HG02885 (cell line): ENCODE measurements around the gene WDR64.
A peak's percentile ranks its signal among the peaks of the same experiment; 100 is the strongest.
"Not testable (repeated sequence)": the region's sequence is repeated elsewhere in the genome, so short reads cannot be mapped to it uniquely, and the experiment has no call there.

Experiments
- ATAC-seq: cut with Tn5 transposase; IDR thresholded peaks from one replicate; pipeline ENCODE4 v1.9.1; 2021; ENCODE audit warnings: mild to moderate bottlenecking; ENCODE audit not compliant: unreplicated experiment, poor library complexity

WDR64 gene

DNA sequence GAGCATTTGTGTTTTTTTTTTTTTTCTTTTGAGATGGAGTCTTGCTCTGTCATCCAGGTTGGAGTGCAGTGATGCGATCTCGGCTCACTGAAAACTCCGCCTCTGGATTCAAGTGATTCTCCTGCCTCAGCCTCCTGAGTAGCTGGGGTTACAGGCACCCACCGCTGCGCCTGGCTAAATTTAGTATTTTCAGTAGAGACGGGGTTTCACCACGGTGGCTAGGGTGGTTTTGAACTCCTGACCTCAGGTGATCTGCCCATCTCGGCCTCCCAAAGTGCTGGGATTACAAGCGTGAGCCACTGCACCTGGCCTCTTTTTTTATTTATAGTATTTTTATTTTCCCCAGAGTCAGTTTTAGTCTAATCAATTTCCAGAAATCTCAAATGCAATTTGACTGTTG is 174.5 kb downstream of the WDR64 start:
- ATAC-seq: not testable (repeated sequence)

DNA sequence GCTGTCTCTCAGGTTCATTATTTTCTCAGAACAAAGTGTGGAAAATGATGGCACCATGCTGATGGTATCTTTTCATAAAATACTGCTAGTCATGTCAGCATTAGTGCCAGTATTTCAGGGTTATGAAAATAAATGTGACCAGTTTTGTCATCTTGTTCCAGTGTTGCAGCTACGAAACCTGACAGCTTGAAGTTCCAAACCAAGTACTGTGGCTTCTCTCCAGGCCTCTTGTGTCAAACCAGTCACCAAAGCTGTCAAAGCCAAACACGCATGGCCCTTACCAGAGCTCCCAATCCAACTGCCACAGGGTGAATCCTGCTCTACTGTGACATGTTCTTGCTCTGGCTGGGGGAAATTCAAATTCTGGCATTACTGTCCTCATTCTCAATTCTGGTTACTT is 175.2 kb downstream of the WDR64 start:
- ATAC-seq: no peak

DNA sequence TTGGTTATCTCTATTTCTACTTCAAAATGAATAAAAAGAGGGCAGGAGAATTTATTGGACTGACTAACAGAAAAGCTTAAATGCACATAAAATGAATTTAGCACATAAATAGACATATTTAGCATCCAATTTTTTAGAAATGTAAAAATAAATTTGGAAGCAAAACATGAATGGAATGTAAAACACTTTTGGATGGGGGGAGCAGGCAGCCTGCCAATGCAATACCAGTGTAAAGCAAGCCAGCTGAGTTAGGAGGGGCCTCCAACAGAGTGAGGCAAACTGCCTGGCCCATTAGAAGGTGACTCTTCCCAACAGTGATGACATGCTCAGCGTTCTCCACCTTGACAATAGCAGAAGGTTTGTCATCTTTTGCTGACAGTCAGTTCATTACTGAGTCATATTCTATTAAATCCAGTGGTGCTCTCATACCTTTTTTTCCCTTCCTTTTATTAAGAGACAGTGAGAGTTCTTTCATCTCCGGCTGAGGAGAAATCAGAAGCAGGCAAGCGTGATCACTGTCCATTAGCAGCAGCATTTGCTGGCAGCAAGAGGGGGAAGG is 176.5 kb downstream of the WDR64 start:
- ATAC-seq: no peak

DNA sequence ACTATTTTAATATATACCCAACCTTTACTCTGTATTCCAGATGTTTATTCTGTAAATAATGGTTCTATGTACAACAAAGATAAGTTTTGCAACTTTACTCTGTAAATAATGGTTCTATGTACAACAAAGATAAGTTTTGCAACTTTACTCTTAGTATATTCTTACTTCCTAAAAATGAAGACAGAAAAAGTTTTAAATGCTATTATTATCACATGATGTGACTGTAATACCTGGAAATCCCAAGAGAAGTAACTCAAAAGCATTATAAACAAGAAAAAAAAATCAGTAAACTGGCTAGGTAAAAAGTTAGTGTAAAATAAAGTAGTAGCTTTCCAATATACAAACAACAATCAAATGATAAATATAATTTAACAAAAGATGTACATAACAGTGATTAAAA is 177.4 kb downstream of the WDR64 start:
- ATAC-seq: no peak

DNA sequence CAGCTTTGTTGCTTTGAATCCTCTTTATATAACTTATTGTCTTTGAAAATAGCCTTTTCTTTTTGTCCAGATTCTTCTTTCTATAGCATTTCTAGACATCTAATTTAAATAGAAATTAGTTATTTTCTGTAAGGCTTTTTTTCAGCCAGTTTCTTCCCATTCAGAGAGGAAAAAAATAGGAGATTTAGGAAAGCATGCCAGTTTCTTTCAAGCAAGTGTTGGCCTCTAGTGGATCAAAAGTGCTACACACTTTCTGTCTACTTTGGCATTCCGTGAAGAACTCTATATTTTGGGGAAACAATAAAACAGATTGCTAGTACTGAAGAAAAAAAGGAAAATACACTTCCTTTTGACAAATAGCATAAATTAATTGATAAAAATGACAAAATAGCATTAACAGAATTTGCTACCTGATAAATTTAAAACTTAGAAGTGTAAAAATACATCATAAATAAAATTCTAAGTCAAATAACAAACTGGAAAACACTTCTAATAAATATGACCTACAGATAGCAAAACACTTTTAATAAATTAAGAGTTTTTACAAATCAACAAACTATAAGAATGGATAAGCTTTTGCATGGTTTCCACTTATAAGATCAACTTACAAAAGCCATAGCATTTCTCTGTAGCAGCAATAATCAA is 182.8 kb downstream of the WDR64 start:
- no peak for ATAC-seq

DNA sequence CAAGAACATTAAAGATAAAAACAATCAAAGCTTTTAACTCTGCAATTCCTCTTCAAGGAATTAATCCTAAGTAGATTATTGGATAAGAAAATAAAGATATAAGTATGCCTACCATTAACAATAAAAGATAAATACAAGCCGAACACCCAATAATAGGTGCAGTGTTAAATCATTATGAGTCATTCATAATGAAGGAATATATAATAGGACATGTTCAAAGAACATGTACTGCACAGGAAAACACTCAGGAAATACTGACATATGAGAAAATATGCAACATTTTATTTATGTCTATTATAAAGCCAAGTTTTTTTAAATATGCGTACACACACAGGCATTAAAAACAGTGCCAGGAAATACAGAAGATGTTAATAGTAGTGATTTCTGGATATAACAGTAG is 184.9 kb downstream of the WDR64 start:
- ATAC-seq: no peak

DNA sequence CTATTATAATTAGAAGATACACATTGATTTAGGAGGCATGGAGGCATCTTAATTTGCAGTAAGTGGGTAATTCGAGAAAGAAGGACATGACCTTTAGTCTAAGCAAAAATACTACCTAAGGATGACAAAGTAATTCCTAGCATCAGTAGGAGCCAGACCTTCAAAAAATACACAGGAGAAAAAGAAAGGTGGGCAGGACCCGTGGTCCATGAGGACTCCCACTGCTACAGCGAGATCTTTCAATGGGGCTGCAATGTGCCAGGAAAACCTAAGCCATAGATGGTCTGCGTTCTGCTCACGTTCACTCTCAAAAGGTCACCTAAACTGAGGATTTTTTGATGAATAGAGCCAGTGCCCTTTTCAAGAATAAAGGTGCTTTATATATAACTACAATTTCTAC is 185.3 kb downstream of the WDR64 start:
- ATAC-seq: no peak

DNA sequence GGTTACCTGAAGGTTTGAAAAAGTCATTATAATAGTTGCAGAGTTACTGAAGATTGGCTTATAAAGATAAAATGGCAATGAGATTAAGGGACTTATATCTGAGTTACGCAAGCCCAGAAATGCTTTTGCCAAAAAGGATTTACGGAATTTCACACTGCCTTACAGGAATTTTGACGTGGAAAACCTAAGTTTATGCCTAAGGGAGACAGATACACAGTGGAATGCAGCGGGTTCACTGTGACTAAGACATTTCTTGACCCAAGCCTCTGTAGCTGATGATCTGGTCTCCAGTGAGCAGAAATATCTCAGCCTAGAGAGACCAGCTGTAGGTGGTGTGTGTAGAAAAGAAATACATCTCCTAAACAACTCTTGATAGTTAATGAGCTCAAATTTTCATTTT is 185.8 kb downstream of the WDR64 start:
- ATAC-seq: no peak

DNA sequence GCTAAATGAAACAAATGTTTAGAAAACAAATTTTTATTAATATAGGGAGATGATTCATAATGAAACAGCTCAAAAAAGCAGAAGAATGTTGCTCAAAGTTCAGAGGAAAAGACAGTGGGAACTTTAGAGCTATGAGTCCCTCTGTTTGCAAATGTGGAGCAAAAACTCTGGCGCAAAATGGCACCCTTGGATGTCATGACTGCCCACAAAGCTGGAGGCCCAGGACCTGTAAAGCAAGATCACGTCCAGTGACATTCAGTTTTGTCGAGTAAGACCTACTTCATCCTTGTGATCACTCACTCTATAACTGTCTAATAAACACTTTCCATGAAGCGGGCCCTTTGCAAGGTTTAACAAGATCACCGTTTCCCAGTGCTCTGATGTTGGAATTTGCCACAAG is 186.8 kb downstream of the WDR64 start:
- ATAC-seq: no peak

DNA sequence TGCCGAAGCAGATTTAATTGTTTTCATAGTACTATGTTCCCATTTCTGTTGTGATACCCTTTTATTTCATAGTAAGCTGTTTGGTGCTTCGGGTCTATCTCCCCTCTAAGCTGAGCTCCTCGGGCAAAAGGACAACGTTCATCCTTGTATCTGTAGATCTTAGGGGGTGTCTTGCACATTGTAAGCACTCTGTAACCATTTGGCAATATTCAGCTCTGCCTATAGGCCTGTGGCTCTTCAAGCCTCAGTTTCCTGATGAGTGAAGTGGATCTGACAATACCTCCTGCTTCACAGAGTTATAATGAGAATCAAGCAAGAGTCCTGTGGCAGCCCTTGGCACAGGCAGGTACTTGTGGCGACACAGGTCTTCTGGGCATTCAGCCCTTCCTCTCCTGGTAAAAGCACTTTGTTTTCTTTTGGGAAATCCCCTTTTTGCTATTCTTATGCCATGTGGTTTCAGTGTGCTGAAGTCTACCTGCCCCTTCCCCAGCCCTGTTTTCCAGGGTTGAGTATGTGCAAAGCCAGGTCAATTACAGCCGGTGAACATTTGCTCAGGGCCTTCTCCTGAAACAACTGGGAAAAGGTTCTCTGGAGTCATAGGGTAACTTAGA is 187.4 kb downstream of the WDR64 start:
- ATAC-seq: no peak

DNA sequence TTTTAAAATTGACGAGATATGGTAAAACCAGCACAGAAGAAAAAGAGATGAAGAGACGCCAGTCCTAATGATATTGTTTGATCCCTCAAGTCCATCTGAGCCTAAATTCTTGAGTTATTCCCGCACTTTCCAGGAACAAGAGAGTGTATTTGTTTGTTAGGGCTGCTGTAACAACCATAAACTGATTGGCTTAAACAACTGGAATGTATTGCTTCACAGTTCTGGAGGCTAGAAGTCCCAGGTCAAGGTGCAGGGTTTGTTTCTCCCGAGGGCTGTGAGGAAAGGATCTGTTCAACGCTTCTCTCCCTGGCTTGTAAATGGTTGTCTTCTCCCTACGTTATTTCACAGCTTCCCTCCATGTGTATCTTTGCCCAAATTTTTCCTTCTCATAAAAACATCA is 188.1 kb downstream of the WDR64 start:
- no peak for ATAC-seq

DNA sequence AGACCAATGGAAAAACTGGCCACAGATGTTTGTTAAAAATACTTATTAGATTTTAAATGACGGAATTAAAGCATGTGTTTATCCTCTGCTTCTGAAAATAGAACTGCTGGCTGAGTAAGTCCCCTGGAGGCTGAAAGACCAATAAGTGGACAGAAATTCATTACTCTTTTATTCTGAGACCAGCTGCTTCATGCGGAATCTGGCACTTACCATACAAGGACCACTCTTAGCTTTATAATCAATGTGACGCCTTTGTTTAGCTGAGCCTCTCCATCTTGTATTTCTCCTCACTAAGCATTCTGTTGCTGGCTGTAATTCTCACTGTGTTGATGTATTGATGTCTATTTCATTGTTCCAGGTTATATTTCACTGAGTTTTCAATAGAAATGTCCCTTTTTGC is 189.6 kb downstream of the WDR64 start:
- ATAC-seq: no peak

DNA sequence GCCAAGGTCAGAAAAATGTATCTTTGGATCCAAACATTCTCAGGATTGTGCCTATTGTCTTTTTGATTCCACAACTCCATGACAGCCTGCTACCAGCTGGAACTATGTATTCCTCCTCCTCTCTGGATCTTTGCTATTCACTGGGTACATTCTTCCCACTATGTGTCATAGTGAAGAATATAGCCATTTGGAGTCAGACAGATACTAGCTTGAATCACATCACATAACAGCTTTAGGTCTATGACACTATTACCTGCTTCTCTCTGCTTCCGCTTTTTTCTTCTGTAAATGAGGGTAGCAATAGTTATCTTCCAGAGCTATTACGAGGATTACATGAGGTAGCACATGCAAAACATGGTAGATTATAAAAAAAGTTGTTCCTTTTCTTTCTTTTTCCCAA is 190.5 kb downstream of the WDR64 start:
- ATAC-seq: no peak

DNA sequence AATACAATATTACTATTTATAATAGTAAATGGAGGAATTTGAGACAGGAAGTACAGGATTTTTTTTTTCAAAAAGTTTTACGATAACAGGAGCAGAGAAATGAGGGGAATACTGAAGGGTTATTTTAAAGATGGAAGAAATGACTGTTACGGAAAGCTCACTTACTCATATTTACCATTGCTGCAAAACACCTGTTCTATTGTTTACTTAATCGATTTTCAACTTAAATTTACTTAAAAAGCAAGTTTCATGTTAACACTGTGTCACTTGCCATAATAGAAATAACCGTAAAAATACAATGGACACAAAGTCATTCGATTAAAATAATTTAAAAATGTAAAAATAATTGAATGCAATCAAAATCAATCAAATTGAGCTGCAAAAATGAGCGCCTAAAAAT is 192.5 kb downstream of the WDR64 start:
- no peak for ATAC-seq

DNA sequence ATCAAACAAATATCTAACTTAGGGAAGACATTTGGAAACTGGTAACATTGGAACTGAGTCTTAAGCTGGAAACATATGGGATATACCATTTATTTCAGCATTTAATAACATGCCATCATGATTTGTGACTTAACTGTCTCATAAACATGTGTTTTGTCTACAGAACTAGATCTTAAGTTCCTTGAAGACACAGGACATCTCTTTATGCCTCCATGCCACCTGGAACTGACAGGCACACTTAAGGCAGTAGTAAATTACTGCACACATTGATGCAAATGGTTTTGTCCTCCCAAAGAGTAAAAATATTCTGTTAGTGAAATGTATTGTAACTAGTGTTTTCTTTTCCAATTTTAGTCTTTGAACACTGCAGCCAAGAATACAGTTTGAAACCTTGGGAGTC is 194.3 kb downstream of the WDR64 start:
- ATAC-seq: no peak

DNA sequence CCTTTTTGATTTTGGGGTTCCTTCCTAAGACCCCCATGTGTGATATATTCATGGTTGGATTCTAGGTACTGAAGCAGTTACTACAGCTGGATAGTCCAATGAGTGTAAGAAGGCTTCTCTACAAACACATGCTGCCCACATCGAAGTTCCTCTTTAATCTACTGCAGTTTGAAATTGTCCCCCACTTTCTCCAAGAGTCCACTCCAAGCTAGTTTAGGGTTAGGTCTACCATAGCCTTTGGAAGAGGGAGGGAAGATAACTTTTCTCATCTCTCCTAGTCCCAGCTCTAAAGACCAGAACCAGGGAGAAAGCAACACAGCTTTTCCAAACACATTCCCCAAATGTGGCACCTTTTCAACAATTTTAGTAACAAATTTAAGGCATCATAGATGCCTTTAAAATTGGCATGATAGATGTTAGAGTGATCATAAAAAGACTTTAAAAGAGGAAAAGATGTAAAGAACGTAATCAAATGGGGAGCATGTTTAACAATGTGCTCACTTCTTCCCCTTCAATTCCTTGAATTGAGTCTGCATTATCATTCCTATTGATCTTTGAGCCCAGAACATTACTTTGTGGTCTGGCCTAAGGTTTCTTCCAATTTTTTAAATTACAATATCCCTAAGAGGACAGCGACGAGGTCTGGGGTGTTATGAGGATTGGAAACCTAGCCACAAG is 194.9 kb downstream of the WDR64 start:
- ATAC-seq: no peak

DNA sequence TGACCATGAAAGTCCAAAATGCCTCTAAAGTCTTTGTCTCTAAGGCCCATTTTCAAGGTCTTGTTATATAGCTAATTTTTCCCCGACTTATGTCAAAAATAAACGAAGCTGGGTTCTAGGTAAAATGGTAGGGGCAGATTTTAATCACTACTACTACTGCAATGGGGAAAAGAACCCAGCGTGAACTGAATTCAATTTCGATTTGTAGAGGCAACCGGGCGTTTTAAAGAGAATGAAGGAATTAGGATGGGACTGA is 195.4 kb downstream of the WDR64 start:
- ATAC-seq: no peak

DNA sequence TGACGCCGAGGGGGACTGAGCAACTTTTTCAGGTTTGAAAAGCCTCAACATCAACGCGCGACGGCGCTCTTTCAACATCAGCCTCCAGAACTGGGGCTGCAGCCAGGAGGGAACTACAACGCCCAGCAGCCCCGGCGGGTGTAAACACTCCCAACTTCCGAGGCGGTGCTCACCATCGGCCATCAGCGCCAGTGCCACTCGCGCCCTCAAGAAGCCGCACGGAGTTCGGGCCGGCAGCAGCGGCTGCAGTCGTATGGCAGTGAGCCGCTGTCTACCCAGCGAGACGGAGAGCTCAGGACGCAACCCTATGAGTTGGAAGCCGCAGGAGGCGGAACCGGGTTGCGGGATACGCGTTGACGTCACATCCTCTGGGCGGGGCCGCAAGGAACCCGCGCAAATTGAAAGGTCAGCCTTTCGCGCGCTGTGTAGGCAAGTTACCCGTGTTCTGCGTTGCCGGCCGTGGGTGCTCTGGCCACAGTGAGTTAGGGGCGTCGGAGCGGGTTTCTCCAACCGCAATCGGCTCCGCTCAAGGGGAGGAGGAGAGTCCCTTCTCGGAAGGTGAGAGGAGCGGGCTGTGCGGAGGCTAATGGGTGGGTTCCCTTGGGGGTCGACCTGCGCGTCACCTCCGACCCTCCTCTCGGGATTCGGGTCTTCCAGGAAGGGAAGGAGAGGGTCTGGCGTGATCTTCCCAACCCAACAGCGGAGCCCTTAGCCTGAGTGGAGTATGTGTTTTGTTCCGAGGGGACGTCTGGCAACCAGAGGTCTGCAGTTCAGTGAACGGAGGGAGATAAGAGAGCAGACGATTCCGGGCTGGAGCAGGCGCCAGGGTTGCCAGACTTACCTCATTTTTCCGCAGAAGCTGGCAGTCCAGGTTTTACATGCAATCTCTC is 196.0 kb downstream of the WDR64 start, which contains the start of gene EXO1:
TSS of gene EXO1 (plus strand) at position 409 of the 890 bp plus-strand sequence. CDS start 2,222 bp downstream, outside the sequence.
- ATAC-seq: peak; percentile 95

DNA sequence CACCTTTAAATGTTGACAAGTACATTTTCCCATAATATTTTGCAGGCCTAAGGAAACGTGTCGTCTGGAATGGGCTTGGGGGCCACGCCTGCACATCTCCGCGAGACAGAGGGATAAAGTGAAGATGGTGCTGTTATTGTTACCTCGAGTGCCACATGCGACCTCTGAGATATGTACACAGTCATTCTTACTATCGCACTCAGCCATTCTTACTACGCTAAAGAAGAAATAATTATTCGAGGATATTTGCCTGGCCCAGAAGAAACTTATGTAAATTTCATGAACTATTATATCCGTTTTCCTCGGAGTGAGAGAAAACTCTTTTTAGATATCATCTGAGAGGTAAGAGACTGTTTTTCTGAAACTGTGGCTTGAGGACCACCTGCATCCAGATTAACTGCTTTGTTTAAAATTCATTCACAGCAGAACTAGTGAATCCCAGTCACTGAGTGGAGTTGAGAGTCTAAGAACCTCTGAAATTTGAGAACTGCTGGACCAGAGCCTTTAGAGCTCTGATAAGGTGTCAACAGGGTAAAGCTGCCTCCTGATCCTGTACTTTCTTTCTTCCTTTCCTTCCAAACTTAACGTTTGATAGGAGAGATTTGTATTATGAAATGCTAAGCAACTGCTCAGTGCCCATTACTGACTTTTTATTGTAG is 196.7 kb downstream of the WDR64 start:
- no peak for ATAC-seq

DNA sequence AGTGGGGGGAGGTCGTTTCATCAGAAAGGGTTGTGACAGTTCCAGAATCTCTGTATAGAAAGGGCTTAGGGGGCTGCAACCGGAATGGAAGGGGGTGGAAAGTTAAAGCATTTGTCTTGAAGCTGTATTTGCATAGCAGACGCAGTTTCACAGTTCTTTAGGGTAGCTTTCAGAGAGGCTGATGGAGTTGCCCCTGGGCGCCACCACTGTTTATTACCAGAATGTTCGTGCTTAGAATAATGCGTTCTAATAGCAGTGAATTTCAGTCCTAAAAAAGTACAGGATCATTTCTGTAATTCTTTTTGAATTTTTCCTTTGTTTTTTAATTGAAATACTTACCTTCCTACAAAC is 197.2 kb downstream of the WDR64 start:
- ATAC-seq: no peak
